ENCODE data around the gene SIAH1. TPM values are rescaled to one million over a fixed set of nuclear protein-coding genes. Genes with fewer than 3 reads are reported as not detected.

SIAH1 gene
- total RNA-seq, 1 experiment from 2014 or later, result 29.9 TPM

DNA sequence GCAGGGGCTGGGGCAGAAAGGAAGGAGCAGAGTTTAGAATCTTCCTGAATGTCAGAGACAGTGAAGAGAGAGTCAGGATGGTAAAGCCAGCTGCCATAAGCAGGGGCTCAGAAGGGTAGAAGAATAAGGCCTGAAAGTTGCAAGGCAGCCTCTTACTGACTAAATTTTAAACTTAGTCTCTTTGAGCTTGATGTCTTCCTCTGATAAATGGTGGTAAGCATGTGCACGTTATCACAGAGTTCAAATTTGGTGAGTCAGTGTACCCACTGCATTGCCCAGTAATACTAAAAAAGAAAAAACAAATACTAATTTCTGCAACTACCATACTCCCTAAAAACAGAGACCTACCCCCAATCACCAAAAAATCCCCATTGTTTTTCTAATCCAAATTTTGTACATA, 45.2 kb downstream of the SIAH1 start (continued):
- TF ChIP-seq, protein P1, sequence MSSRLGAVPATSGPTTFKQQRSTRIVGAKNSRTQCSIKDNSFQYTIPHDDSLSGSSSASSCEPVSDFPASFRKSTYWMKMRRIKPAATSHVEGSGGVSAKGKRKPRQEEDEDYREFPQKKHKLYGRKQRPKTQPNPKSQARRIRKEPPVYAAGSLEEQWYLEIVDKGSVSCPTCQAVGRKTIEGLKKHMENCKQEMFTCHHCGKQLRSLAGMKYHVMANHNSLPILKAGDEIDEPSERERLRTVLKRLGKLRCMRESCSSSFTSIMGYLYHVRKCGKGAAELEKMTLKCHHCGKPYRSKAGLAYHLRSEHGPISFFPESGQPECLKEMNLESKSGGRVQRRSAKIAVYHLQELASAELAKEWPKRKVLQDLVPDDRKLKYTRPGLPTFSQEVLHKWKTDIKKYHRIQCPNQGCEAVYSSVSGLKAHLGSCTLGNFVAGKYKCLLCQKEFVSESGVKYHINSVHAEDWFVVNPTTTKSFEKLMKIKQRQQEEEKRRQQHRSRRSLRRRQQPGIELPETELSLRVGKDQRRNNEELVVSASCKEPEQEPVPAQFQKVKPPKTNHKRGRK (CRISPR knock-in tag; IDR thresholded peaks at IDR 0.05; ENCODE audit: borderline replicate concordance), result no peak
- no peak for TF ChIP-seq NFYB (CRISPR knock-in tag; conservative IDR thresholded peaks at IDR 0.05; ENCODE audit: low read depth)
- TF ChIP-seq, protein P2, sequence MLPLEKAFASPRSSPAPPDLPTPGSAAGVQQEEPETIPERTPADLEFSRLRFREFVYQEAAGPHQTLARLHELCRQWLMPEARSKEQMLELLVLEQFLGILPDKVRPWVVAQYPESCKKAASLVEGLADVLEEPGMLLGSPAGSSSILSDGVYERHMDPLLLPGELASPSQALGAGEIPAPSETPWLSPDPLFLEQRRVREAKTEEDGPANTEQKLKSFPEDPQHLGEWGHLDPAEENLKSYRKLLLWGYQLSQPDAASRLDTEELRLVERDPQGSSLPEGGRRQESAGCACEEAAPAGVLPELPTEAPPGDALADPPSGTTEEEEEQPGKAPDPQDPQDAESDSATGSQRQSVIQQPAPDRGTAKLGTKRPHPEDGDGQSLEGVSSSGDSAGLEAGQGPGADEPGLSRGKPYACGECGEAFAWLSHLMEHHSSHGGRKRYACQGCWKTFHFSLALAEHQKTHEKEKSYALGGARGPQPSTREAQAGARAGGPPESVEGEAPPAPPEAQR (CRISPR knock-in tag; IDR thresholded peaks at IDR 0.05), result no peak

DNA sequence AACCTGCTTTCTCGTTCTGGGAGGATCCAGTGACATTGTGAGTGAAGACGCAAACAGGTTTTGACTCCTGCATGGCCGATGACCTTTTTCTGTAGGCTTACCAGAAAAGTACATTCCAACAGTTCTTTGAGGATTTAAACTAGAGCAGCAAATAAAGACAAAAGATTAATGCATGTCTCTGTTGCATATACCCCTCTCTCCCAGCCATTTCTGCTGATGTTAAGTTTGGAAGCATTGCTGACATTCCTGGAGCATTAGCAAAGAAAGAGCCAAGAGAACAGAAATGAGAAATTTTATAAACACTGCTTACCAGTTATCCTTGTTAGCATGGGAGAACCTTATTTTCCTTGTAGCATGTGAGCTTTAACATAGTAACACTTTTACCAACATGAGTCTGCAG, 49.3 kb downstream of the SIAH1 start:
- peaks cover 43% of the 10 kb centered on the region for H3K4me1 Mint-ChIP-seq
- ATAC-seq (no peak), DNase-seq (ENCODE audit: low spot score) (no peak)
- peaks cover 29% of the 10 kb centered on the region for H3K36me3 Mint-ChIP-seq
- POLR2A ChIA-PET, result interaction anchor here (0.6 kb wide), 1 partner anchor 144 kb away, joined by 4 read pairs; no protein-coding TSS in a partner anchor
- no peak overlapping the region for H3K4me3 Mint-ChIP-seq
- no peaks in the 10 kb centered on the region for H3K9me3 Mint-ChIP-seq
- H3K27ac Mint-ChIP-seq, result peak overlapping the region; percentile 91
- H3K27me3 Mint-ChIP-seq (ENCODE audit: low read depth), result no peaks in the 10 kb centered on the region
- CTCF ChIA-PET, result interaction anchor here (0.8 kb wide), 1 partner anchor 287 kb away, joined by 3 read pairs; no protein-coding TSS in a partner anchor
- no peak for TF ChIP-seq NR2C2 (CRISPR knock-in tag; IDR thresholded peaks at IDR 0.05)

DNA sequence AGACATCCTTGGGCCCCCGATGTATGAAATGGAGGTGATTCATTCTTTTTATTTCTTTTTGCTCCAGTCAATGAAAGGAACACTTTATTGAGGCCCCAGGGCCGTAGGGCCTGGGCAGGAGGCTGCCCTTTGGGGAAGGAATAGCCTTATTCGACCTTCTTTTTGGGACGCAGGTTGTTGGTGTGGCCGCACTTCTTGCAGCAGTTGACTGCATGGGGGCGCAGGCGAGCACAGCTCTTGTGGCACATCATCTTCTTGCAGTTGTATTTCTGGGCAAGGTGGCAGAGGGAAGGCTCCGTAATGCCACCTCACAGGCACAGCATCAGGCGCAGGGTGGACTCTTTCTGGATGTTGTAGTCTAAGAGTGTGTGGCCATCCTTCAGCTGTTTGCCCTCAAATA, 50.9 kb downstream of the SIAH1 start:
- DNase-seq (ENCODE audit: low spot score) (peak; percentile 50), ATAC-seq (peak; percentile 83)
- H3K9me3 Mint-ChIP-seq, result no peaks in the 10 kb centered on the region
- POLR2A ChIA-PET, result no interaction called here
- no peak overlapping the region for H3K4me3 Mint-ChIP-seq
- TF ChIP-seq ATF1 (CRISPR knock-in tag; IDR thresholded peaks at IDR 0.05), result no peak
- TF ChIP-seq, protein P3, sequence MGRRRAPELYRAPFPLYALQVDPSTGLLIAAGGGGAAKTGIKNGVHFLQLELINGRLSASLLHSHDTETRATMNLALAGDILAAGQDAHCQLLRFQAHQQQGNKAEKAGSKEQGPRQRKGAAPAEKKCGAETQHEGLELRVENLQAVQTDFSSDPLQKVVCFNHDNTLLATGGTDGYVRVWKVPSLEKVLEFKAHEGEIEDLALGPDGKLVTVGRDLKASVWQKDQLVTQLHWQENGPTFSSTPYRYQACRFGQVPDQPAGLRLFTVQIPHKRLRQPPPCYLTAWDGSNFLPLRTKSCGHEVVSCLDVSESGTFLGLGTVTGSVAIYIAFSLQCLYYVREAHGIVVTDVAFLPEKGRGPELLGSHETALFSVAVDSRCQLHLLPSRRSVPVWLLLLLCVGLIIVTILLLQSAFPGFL (CRISPR knock-in tag; IDR thresholded peaks at IDR 0.05; ENCODE audit: borderline replicate concordance), result no peak
- TF ChIP-seq ZNF219 (CRISPR knock-in tag; IDR thresholded peaks at IDR 0.05; ENCODE audit: borderline replicate concordance), result no peak
- no peak for TF ChIP-seq ZNF138 (CRISPR knock-in tag; conservative IDR thresholded peaks at IDR 0.05)
- TF ChIP-seq, protein P4, sequence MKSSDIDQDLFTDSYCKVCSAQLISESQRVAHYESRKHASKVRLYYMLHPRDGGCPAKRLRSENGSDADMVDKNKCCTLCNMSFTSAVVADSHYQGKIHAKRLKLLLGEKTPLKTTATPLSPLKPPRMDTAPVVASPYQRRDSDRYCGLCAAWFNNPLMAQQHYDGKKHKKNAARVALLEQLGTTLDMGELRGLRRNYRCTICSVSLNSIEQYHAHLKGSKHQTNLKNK (CRISPR knock-in tag; IDR thresholded peaks at IDR 0.05), result no peak
- TF ChIP-seq, protein P5, sequence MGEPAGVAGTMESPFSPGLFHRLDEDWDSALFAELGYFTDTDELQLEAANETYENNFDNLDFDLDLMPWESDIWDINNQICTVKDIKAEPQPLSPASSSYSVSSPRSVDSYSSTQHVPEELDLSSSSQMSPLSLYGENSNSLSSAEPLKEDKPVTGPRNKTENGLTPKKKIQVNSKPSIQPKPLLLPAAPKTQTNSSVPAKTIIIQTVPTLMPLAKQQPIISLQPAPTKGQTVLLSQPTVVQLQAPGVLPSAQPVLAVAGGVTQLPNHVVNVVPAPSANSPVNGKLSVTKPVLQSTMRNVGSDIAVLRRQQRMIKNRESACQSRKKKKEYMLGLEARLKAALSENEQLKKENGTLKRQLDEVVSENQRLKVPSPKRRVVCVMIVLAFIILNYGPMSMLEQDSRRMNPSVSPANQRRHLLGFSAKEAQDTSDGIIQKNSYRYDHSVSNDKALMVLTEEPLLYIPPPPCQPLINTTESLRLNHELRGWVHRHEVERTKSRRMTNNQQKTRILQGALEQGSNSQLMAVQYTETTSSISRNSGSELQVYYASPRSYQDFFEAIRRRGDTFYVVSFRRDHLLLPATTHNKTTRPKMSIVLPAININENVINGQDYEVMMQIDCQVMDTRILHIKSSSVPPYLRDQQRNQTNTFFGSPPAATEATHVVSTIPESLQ (CRISPR knock-in tag; IDR thresholded peaks at IDR 0.05), result no peak
- no peak for TF ChIP-seq RORB (CRISPR knock-in tag; IDR thresholded peaks at IDR 0.05)
- TF ChIP-seq GRHL2 (CRISPR knock-in tag; IDR thresholded peaks at IDR 0.05; ENCODE audit: insufficient replicate concordance, severe bottlenecking), result no peak
- TF ChIP-seq, protein P6, sequence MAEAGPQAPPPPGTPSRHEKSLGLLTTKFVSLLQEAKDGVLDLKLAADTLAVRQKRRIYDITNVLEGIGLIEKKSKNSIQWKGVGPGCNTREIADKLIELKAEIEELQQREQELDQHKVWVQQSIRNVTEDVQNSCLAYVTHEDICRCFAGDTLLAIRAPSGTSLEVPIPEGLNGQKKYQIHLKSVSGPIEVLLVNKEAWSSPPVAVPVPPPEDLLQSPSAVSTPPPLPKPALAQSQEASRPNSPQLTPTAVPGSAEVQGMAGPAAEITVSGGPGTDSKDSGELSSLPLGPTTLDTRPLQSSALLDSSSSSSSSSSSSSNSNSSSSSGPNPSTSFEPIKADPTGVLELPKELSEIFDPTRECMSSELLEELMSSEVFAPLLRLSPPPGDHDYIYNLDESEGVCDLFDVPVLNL (CRISPR knock-in tag; IDR thresholded peaks at IDR 0.05; ENCODE audit: borderline replicate concordance, low read depth), result no peak
- no peaks in the 10 kb centered on the region for H3K27me3 Mint-ChIP-seq (ENCODE audit: low read depth)
- CTCF ChIA-PET, result interaction anchor here (0.6 to 1.4 kb wide), 8 partner anchors 8 to 289 kb away, joined by 3 to 5 read pairs (median 4); no protein-coding TSS in a partner anchor
- peaks cover 29% of the 10 kb centered on the region for H3K36me3 Mint-ChIP-seq
- H3K27ac Mint-ChIP-seq, result peak overlapping the region; percentile 3; the same call in 1 of the 2 replicates
- peaks cover 43% of the 10 kb centered on the region for H3K4me1 Mint-ChIP-seq

Data from WTC11 (cell line).